Stomach smooth muscle (tissue), 2 donors: Measurements from ENCODE around the gene COL27A1.
"Not testable (repeated sequence)": the region's sequence is repeated elsewhere in the genome, so short reads cannot be mapped to it uniquely, and the experiment has no call there.

ENCODE experiments used
- H3K27ac ChIP-seq: one replicate; pipeline ENCODE4 v1.7.0; 2013; ENCODE audit warnings: mild to moderate bottlenecking, low read length, inconsistent platforms
- H3K27me3 ChIP-seq, 2 donors: one replicate each; pipeline ENCODE4 v1.7.0; 2013; ENCODE audit warnings: low read length in 2 of 2; ENCODE audit not compliant: insufficient read depth in 2 of 2, control insufficient read depth in 1 of 2
- H3K36me3 ChIP-seq, 2 donors: one replicate each; pipeline ENCODE4 v1.7.0; 2013; ENCODE audit warnings: low read length in 2 of 2; ENCODE audit not compliant: control insufficient read depth in 2 of 2, insufficient read depth in 2 of 2
- H3K4me1 ChIP-seq: one replicate; pipeline ENCODE4 v1.7.0; 2013; ENCODE audit warnings: low read length; ENCODE audit not compliant: control insufficient read depth, insufficient read depth
- H3K4me3 ChIP-seq, 2 donors: one replicate each; pipeline ENCODE4 v1.7.0; 2013; ENCODE audit warnings: low read length in 2 of 2
- H3K9ac ChIP-seq, 2 donors: one replicate each; pipeline ENCODE4 v1.7.0; 2013; ENCODE audit warnings: low read length in 2 of 2, mild to moderate bottlenecking in 1 of 2
- H3K9me3 ChIP-seq, 2 donors: one replicate each; pipeline ENCODE4 v1.7.0; 2013; ENCODE audit warnings: low read length in 2 of 2; ENCODE audit not compliant: control insufficient read depth in 2 of 2
- donor health status: healthy.
- donor health status: Pancreatic carcinoma.

COL27A1 gene

DNA sequence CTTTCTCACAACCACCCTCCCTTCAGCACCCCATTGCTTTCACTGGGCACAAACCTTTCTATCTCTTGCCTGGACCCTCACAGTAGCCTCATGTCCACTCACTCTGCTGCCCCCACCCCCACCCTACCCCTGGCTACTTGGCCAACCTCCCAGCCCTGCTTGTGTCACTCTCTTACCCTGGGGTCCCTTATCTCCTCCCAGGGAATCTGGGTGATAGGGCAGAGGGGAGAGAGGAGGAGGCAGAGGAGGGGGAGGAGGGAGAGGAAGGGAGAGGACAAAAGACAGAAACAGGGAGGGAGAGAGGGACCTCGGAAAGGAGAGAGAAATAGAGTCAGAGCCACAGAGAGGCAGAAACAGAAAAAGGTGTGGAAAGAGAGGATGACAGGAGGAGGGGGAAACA, 31.2 kb upstream of the COL27A1 start:
- H3K36me3 ChIP-seq = no peaks in the 10 kb centered on the region
- H3K27ac ChIP-seq = no peak overlapping the region
- H3K9ac ChIP-seq = no peak overlapping the region

DNA sequence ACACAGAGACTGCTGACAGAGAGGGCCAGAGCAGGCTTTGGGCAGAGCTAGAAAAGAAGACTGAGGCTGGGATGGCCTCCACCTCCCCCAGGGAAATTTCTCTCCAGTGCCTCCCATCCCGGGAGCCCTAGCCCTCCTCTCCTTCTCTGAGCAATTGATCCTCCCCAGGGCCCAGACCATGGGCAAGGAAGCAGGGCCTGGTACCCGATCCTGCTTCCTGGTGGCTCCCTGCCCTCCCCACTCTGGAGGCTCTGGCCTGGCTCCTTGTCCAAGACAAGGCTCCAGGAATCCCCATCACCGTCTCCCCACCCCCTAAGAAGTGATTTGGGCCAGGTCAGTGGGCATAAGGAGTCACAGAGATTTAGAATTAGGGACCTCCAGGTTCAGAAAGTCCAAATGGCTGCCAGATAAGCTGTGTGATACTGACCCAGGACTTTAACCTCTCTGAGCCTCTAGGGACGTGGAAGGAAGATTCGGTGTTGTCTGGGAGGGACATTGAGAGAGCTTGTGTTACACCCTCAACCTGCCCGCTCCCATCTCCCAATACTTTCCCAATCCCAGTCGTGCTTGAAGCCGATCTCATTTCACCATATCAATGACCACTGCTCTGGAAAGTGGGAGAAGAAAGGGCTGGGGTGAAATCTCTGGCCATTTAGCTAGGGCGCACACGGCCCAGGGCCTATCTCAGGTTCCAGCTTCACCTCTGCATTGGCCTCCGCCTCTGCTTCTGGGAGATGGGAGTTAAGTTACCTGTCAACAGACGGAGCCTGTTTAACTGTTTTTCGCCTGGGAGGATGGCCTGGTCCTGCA, 30.5 kb upstream of the COL27A1 start:
- Histone ChIP-seq H3K27me3 (peaks cover 0 to 2% of the 10 kb centered on the region in 2 donors), H3K9me3 (peaks cover 7 to 16% of the 10 kb centered on the region in 2 donors), H3K36me3 (no peaks in the 10 kb centered on the region), H3K9ac (no peak overlapping the region), H3K4me1 (no peaks in the 10 kb centered on the region), H3K27ac (no peak overlapping the region), H3K4me3 (no peak overlapping the region)

More for the DNA sequence above, 31.2 kb upstream of the COL27A1 start:
- Histone ChIP-seq H3K4me1 (no peaks in the 10 kb centered on the region), H3K9me3 (peaks cover 7 to 16% of the 10 kb centered on the region in 2 donors), H3K27me3 (peaks cover 0 to 2% of the 10 kb centered on the region in 2 donors), H3K4me3 (no peak overlapping the region)

DNA sequence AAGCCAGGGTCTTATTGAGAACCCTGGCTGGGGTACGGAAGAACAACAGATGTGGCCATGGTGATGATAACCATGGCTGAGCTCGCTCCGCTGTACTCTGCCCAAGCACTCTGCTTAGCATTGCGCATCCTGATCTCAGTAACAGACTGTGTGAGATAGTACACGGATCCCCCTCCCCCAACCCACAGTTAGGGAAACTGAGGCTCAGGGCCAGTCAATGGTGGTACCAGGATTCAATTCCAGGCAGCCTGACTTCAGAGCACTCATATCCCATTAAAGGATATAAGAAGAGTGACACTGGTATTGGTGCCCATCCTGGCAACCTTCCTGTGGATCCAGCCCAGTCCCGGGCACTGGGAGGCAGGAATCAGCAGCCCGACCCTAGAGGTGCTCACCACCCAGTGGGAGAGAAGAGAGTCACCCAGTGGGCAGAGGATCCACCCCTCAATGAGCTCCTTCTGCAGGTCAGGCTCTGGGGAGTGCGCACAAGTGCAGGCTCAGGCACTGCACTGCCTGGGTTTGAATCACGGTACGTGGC, 29.8 kb upstream of the COL27A1 start:
- Histone ChIP-seq H3K9me3 (peaks cover 7 to 16% of the 10 kb centered on the region in 2 donors), H3K4me1 (no peaks in the 10 kb centered on the region), H3K27ac (no peak overlapping the region), H3K27me3 (peaks cover 0 to 2% of the 10 kb centered on the region in 2 donors), H3K4me3 (no peak overlapping the region), H3K36me3 (no peaks in the 10 kb centered on the region), H3K9ac (no peak overlapping the region)

DNA sequence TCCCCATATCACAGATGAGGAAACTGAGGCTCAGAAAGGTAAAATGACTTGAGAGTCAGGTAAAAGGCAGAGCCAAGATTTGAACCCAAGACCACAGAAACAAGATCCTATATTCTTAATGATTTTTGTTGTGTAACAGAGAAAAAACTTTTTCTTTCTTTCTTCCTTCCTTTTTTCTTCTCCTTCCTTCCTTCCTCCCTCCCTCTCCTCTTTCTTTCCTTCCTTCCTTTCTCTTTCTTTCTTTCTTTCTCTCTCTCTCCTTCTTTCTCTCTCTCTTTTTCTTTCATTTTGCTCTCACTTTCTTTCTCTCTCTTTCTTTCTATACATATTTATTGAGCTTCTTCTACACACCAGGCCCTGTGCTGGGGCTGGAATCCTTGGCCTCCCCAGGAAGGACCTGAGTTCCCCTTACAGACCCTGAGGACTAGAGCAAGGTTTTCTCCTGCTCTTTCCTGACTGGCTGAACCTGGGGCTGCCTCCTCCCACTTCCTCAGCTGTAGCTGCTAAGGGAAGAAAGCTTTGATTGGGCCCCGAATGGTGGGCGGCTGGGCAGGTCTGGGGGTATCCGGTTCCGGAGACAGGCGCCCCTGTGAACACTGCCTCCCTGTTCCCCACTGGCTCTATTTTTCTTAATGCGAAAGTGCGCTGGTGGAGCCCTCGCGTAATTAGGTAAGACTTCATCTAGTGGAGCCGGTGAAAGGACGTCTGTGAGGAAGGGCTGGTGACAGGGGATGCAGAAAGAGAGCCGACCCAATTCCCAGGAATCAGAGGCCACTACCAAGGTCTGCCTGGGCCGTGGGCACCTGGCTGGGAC, 28.9 kb upstream of the COL27A1 start:
- Histone ChIP-seq H3K9me3 (peaks cover 7 to 16% of the 10 kb centered on the region in 2 donors), H3K4me1 (no peaks in the 10 kb centered on the region), H3K9ac (no peak overlapping the region), H3K4me3 (no peak overlapping the region), H3K27me3 (peaks cover 0 to 2% of the 10 kb centered on the region in 2 donors), H3K36me3 (no peaks in the 10 kb centered on the region), H3K27ac (no peak overlapping the region)

DNA sequence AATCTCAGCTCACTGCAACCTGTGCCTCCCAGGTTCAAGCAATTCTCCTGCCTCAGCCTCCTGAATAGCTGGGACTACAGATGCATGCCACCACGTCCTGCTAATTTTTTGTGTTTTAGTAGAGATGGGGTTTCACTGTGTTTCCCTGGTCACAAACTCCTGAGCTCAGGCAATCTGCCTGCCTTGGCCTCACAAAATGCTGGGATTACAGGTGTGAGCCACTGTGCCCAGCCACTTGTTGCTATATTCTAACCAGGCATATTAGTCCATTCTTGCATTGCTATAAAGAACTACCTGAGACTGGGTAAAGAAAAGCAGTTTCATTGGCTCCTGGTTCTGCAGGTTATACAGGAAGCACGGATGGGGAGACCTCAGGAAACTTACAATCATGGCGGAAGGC, 26.6 kb upstream of the COL27A1 start:
- peaks cover 7 to 16% of the 10 kb centered on the region in 2 donors for H3K9me3 ChIP-seq
- not testable (repeated sequence) for H3K27me3 ChIP-seq, H3K4me3 ChIP-seq, H3K9ac ChIP-seq, H3K36me3 ChIP-seq, H3K4me1 ChIP-seq, H3K27ac ChIP-seq

DNA sequence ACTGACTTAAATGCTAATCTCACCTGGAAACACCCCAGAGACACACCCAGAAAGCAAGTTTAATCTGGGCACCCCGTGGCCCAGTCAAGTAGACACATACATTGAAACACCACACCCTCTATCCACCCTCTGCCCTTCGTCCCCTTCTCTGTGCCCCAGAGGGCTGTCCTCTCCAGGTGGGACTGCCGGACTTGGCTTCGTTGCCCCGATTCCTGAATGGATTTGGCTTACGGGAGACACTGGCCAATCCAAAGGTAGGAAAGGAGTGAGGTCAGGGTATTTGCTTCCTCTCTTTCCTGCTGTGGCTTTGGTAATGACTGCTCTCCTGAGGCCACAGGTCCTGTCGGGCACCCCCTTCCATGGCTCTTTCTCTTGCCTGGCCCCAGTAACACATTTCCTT, 25.2 kb upstream of the COL27A1 start:
- Histone ChIP-seq H3K27ac (no peak overlapping the region), H3K4me3 (no peak overlapping the region), H3K27me3 (peaks cover 0 to 2% of the 10 kb centered on the region in 2 donors), H3K9ac (no peak overlapping the region), H3K4me1 (no peaks in the 10 kb centered on the region), H3K9me3 (peaks cover 7 to 16% of the 10 kb centered on the region in 2 donors), H3K36me3 (no peaks in the 10 kb centered on the region)

DNA sequence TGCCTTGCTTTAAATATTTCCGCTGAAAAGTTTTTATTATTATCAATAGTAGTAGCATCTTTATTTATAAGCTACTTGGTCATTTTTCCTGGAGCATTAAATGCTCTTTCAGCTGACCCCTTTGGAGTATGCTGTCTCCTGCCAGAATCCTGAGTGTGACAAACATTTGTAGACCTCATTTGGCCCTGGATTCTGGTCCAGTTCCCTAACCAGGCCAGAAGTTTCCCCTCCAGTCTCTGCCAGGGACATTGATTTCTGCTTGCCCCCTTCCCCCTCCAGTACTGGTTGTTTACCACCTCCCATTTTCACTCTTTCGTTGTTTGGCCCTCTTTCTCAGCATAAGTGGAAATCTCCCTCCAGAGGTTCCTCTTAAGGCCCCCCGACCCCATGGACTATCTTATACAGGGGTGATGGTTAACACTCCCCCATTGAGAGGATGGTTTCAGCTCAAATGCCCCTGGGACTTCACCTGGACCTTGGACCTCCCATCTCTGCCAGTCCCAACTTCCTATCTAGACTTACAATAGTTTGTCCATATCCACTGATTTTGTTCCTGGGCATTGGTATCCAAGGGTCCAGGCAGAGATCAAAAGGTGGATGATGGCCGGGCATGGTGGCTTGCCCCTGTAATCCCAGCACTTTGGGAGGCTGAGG, 24.6 kb upstream of the COL27A1 start:
- H3K4me1 ChIP-seq = no peaks in the 10 kb centered on the region
- H3K27me3 ChIP-seq = no peaks in the 10 kb centered on the region
- peaks cover 7 to 16% of the 10 kb centered on the region in 2 donors for H3K9me3 ChIP-seq
- no peak overlapping the region for H3K9ac ChIP-seq
- no peak overlapping the region for H3K4me3 ChIP-seq
- H3K36me3 ChIP-seq = no peaks in the 10 kb centered on the region
- no peak overlapping the region for H3K27ac ChIP-seq

DNA sequence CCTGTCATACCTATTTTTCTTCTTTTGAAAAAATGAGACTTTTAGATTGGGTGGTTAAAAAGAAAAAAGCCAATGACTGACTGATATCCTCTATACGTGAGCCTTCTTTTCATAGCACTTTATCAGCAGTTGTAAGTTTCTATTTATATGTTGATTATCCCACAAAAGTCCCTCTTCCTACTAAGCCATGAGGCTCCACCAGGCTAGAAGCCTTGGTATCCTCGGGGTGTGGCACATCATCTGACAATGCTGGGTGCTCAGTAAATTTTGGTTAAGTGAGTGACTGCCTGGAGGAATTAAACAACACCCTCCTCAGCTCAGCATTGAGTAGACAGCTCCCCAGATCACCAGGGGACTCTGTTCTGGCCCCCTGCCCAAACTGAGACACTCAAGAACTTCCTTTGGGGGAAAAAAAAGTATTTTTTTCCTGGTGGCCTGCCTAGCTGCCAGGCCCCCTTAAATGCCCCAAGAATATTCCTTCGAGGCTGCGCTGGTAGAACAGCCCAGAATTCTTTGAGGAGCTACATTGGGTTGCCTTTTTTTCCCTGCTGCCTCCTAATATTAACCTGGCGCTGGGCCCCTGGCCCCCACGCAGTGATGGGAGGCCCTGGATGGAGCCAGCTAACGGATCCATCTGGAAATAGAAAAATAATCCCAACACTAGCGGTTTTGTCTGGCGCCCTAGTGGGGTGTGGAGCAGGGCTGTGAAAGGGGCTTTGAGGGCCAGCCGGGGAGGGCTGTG, 23.4 kb upstream of the COL27A1 start:
- no peak overlapping the region for H3K4me3 ChIP-seq
- H3K36me3 ChIP-seq = no peaks in the 10 kb centered on the region

DNA sequence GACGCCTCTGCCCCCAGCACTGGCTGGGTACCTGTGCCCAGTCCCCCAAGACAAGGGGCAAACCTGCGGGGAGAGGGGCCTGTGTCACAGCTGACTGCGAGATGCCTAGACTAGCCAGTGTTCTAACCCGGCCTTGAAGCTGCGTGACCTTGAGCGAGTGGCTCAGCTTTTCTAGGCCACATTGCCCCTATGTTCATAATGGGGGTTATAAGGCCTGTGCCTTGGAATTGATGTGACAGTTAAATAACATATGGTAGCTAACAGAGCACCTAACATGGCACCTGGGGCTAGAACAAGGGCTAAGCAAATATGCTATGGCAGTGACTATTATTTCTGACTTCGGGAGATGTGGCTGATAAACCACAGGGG, 22.8 kb upstream of the COL27A1 start:
- Histone ChIP-seq H3K9me3 (peaks cover 5 to 6% of the 10 kb centered on the region in 2 donors), H3K36me3 (no peaks in the 10 kb centered on the region), H3K27ac (no peak overlapping the region), H3K4me3 (no peak overlapping the region), H3K4me1 (no peaks in the 10 kb centered on the region), H3K9ac (no peak overlapping the region), H3K27me3 (no peaks in the 10 kb centered on the region)

More for the DNA sequence above, 23.4 kb upstream of the COL27A1 start:
- no peak overlapping the region for H3K9ac ChIP-seq
- H3K9me3 ChIP-seq = peaks cover 7 to 12% of the 10 kb centered on the region in 2 donors
- H3K27ac ChIP-seq = no peak overlapping the region
- H3K27me3 ChIP-seq = no peaks in the 10 kb centered on the region
- H3K4me1 ChIP-seq = no peaks in the 10 kb centered on the region

DNA sequence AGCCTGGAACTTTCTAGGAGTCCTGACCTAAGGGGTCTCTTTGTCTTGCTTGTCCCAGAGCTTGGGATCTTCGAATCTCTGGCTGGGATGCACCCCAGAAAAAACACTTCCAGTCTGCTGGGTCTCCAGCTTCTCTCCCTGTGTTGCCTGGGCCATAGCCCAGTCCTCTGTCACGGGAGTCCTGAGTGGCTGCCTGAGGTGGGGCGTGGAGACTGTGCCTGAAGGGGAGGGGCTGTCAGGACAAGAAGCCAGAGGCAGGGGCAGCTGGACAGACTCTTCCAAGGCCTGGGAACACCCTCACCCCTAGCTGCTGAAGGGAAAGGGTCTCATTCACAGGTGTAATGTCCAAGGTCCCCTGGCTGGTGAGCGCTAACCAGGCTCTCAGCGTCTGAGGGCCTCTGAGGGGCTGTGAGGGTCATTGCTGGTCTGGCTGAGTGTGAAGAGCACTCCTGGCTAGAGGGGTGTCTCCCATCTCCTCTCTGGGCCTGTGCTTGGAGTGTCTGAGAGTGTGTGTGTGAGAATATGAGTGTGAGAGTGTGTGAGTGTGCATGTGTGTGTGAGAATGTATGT, 20.4 kb upstream of the COL27A1 start:
- Histone ChIP-seq H3K9me3 (no peaks in the 10 kb centered on the region), H3K4me1 (no peaks in the 10 kb centered on the region), H3K27ac (no peak overlapping the region)

More for the DNA sequence above, 20.4 kb upstream of the COL27A1 start:
- H3K36me3 ChIP-seq = no peaks in the 10 kb centered on the region
- no peak overlapping the region for H3K4me3 ChIP-seq
- no peak overlapping the region for H3K9ac ChIP-seq
- H3K27me3 ChIP-seq = no peaks in the 10 kb centered on the region
